NB4 (cell line): Measurements from ENCODE around the gene SKIC2.
"Not testable (repeated sequence)": the region's sequence is repeated elsewhere in the genome, so short reads cannot be mapped to it uniquely, and the experiment has no call there.

ENCODE experiments used
- POLR2A ChIP-seq: IDR thresholded peaks from 2 replicates; pipeline ENCODE4 v1.6.1; 2011; ENCODE audit warnings: mild to moderate bottlenecking; ENCODE audit not compliant: insufficient read length; ENCODE audit errors: extremely low read depth
- TF ChIP-seq, protein P1 (sequence below): IDR thresholded peaks from one replicate; pipeline ENCODE4 v1.5.1; 2012; ENCODE audit warnings: low read depth, low read length

DNA sequence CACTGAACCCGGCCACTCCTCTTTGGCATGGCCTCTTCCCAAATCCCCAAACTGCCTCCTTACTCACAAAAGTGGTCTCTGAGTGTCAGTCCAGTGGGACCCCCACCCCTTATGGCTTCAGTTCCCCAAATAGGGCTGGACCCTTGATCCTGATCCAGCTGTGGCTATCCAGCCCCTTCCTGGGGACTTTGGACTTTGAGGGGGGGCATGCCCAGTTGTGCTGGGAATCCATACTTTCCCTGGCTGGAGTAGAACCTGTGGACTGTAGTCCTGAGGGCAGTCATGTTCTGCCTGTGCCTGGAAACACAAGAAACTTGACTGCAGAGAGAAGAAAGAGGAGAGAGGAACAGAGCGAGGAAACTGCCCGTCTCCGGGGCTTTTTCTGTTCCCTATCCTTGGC is 45.4 kb downstream of the SKIC2 start:
- TF ChIP-seq, protein P1, sequence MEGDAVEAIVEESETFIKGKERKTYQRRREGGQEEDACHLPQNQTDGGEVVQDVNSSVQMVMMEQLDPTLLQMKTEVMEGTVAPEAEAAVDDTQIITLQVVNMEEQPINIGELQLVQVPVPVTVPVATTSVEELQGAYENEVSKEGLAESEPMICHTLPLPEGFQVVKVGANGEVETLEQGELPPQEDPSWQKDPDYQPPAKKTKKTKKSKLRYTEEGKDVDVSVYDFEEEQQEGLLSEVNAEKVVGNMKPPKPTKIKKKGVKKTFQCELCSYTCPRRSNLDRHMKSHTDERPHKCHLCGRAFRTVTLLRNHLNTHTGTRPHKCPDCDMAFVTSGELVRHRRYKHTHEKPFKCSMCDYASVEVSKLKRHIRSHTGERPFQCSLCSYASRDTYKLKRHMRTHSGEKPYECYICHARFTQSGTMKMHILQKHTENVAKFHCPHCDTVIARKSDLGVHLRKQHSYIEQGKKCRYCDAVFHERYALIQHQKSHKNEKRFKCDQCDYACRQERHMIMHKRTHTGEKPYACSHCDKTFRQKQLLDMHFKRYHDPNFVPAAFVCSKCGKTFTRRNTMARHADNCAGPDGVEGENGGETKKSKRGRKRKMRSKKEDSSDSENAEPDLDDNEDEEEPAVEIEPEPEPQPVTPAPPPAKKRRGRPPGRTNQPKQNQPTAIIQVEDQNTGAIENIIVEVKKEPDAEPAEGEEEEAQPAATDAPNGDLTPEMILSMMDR, result not testable (repeated sequence)
- TF ChIP-seq POLR2A, result not testable (repeated sequence)
